HT1080 (cell line): Measurements from ENCODE around the gene MPST. TPM values are rescaled to one million over a fixed set of nuclear protein-coding genes. Genes with fewer than 3 reads are reported as not detected.
"Not testable (repeated sequence)": the region's sequence is repeated elsewhere in the genome, so short reads cannot be mapped to it uniquely, and the experiment has no call there.

Experiments
- DNase-seq: peaks from one replicate; pipeline ENCODE4 v3.0.0-alpha.2; 2015; ENCODE audit warnings: low read depth
- total RNA-seq: library from RNA; depleted of rRNA; stranded (reverse); fragments of >200 nt; shearing (Covaris generic); gene quantifications from 2 replicates; pipeline ENCODE4 v1.2.3, GENCODE V29; 2014

MPST gene
- total RNA-seq, 1 experiment from 2014 or later: 127 TPM

GRCh38 chr22:37059876-37060449 is 40.4 kb downstream of the MPST start:
- no peak for DNase-seq

- peak; percentile 15 for DNase-seq
These were observed 41.5 kb downstream of the MPST start for GRCh38 chr22:37060801-37061610.

GRCh38 chr22:37061611-37062375 is 42.3 kb downstream of the MPST start:
- DNase-seq: no peak

- no peak for DNase-seq
These were observed 42.8 kb downstream of the MPST start for GRCh38 chr22:37062376-37062675.

DNA sequence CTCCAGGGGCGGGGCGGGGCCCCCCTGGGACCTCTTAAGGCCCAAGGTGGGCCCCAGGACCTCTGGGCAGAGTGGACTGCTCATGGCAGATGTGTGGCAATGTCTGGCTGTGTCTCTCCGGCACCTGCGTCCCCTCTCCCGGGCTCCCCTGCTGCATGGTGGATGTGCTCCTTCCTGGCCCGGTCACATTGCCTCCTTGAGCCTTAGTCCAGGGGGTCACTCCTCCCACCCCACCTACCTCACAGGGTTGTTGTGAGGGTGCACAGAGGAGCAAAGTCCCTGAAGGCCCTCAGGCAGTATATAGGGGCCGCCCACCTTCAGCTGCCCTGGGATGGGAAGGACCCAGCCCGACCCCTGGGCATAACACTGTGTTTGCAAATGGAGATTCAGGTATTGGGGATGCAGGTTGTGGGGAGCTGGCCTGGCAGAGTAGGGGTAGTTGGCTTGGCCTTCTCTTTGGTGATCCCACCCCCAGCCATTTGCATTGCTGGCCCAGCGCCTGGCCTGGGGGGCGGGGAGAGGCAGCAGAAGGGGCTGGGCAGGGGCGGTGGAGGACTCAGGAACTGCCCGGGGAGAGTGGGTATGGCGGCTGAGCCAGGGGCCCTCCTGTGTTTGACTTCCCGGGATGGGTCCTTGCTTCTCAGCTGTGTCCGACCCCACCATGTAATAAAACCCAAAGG is 43.3 kb downstream of the MPST start:
- no peak for DNase-seq

DNA sequence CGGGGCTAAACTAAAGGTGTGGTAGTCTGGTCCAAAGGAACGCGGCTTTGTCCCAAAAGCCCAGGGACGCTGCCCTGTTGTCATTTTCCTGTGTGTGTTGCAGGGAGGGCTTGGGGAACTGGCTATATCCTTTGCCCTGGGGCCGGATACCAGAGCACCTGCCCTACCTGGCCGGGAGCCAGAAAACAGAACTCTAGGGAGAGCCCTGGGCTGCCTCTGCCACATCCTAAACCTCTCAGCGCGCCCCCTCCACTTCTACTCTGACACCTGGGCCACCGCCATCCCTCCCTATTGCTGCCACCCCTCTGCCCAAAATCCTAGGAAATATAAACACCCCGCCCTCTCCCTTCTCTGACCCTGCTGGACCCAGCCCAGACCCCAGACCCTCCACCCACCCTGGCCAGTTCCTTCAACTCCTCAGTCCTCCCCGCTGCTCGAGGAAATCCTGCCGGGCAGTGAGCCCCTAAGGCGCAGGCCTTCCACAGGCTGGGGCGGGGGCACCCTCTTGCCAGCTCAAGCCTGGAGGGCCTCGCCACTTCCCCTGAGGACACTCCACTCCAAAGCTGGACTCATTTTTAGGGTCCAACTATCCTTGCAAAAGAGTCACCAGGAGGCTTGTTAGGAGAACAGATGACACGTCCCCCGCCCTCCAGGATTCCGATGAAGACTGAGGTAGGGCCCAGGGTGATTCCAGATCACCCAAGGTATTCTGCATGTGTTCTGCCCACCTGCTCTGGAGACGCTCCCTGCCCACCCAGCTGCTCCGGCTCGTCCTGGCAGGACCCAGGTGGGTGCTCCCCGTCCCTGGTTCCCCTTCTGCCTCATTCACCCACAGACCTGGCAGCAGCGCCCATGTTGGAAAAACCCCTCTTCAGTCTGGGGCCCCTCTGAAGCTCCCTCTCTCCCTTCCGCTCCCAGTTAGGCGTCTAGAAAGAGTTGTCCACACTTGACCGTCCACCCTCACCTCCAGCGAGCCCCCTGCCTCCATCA is 44.2 kb downstream of the MPST start:
- DNase-seq: no peak

DNA sequence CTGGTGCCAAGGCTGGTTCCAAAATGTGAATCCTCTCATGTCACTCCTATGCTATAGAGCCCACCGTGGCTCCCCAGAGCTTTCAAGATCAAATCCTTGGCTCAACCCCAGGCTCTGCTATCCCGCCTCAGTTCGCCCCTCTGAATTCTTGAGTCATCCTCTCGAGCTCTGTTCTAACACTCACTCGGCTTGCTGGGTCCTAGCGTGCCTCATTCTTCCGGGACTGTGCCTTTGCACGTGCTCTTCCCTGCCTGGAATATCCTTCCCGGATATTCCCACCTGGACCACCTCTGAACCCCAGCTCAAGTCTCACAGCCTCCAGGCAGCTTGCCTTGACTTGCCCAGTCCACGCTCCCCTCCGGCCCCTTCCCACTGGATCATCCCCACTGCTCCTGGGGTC is 45.0 kb downstream of the MPST start:
- no peak for DNase-seq

- no peak for DNase-seq
These were observed 45.6 kb downstream of the MPST start for GRCh38 chr22:37065180-37065579.

GRCh38 chr22:37065961-37066360 is 46.4 kb downstream of the MPST start:
- DNase-seq: no peak

DNA sequence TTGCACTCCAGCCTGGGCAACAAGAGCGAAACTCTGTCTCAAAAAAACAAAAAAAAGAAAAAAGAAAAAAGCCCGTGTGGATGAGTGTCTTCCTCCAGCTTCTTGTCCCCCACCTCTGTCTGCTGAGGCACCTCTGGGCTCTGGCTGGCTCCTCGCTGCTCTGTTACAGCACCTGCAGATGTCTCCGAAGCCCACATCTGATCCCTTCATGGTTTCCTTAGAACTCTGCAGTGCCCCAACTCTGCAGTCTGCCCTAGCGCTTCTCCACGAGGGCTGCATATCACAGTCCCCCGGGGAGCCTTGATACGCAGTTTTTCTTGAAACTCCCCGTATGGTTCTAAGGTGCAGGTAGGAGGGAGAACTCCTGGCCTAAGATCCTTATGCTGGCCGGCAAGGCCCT is 47.9 kb downstream of the MPST start:
- no peak for DNase-seq

DNA sequence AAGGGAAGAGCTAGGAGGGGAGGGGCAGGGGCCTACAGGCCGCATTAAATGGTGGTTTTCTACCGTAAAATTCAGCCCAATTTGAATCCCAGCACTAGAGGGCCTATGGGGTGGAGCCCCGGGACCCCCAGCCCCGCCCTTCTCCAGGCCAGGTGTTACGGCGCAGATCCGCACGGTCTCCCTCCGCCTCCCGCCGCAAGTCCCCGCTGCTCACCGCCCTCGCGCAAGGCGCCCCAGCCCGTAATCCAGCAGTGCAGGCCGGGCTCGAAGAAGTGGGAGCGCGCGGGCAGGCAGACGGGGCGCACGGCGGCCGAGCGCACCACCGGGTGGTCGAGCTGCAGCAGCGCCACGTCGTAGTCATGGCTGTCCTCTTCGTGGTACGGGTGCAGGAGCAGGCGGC is 49.3 kb downstream of the MPST start:
- no peak for DNase-seq

DNA sequence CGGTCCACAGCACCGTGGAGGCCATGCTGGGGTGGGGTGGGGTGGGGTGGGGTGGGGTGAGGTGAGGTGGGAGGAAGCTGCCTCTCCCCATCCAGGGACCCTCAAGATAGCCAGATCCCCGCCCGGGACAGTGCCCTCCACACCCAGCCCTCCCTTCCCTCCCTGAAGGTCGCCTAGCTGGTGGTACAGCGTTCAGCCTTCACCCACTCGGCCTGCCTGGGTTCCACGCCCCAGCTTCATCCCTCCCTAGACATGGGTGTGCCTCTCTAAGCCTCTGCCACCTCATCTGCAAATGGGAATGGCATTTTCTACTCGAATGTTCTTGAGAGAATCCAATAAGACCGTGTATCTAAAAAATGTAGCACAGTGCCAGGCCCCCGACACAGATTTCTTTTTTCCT is 49.8 kb downstream of the MPST start:
- DNase-seq: no peak

DNA sequence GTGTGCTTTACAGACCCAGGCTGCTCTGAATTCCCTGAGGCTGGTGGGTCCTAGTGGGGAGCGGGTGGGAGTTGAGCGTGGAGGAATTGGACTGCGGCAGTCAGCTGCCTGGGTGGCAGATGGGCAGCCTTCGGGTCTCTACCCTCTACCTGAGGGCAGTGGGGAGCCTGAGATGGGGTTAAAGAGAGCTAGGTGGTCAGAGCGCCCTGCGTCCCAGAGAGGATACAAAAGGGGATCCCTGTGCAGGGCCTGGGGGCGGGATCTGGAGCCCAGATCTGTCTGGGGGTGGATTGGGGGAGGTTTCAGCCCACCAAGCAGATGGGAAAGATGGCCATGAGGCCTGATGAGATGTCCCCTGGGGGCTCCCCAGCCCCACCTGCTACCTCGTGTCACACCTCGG is 50.2 kb downstream of the MPST start:
- no peak for DNase-seq

- no peak for DNase-seq
These were observed 50.8 kb downstream of the MPST start for GRCh38 chr22:37070334-37070733.

DNA sequence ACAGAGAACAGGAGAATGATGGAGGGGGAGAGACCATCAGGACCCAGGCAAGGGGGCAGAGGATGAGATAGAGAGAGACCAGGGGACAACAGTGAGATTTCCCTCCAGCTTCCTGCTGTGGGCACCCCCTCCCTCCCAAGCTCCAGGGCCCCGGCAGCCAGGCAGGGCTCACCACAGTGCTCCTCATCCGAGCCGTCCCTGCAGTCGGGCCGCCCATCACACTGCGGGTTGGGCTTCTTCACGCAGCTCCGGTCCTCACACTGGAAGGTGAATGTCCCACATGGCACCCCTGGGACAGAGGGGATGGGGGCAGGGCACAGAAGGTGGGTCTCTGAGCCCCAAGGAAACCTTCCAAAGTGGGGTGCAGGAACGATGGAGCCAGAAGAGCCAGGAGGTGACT is 51.2 kb downstream of the MPST start:
- DNase-seq: no peak

DNA sequence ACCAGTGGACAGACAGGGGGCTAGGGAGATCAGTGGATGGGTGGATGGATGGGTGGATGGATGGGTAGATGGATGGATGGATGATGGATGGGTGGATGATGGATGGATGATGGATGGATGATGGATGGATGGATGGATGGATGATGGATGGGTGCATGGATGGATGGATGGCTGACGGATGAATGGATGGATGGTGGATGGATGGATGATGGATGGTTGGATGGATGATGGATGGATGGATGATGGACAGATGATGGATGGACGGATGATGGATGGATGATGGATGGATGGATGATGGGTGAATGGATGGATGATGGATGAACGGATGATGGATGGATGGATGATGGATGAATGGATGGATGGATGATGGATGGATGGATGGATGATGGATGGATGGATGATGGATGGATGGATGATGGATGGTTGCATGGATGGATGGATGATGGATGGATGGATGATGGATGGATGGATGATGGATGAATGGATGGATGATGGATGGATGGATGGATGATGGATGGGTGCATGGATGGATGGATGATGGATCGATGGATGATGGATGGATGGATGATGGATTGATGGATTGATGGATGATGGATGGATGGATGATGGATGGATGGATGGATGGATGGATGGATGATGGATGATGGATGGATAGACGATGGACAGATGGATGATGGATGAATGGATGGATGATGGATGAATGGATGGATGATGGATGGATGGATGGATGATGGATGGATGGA is 52.5 kb downstream of the MPST start:
- not testable (repeated sequence) for DNase-seq

DNA sequence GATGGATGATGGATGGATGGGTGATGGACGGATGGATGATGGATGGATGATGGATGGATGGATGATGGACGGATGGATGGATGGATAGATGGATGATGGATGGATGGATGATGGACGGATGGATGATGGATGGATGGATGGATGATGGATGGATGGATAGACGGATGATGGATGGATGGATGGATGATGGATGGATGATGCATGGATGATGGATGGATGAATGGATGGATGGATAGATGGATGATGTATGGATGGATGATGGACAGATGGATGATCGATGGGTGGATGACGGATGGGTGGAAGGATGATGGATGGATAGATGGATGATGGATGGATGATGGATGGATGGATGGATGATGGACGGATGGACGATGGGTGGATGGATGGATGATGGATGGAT is 53.1 kb downstream of the MPST start:
- no peak for DNase-seq

GRCh38 chr22:37074537-37074936 is 55.0 kb downstream of the MPST start:
- no peak for DNase-seq

DNA sequence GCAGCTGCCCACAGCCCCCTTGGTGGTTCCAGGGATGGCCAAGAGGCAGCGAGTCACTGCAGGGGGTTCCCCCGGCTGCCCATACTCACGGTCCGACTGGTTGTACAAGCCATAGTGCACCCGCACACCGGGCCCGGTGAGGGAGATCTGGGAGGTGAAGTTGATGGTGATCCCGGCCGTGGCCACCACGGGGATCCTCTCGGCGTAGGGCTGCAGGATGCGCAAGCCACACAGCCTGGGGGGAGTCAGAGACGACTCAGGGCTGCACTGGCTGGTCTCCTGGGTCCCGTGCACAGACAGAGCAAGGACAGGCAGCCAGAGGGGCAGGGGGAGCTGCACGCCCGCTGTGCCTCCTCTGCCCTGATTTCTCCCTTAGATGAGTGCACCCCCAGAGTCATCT is 55.5 kb downstream of the MPST start:
- DNase-seq: no peak

DNA sequence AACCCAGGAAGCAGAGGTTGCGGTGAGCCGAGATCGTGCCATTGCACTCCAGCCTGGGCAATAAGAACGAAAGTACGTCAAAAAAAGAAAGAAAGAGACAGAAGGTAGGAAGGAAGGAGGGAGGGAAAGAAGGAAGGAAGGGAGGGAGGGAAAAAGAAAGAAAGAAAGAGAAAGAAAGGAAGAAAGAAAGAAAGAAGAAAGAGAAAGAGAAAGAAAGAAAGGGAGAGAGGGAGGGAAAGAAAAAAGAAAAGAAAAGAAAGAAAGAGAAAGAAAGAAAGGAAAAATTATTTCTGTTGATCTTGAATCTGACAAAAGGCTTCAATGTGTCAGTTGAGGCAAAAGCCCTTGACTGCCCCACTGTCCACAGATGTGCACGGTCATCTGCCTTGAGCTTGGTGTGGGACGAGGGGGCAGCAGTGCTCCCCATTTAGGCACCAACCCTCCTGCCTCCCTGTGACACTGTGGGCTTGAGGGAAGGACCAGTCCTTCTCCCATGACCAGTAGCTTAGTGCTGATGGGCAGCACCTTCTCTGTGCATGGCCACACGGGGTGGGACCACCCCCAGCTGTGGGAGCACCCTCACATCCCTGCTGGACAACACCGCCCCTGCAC is 56.4 kb downstream of the MPST start:
- no peak for DNase-seq
